Lung (tissue), 12 donors: Measurements from ENCODE around the gene MRPL42. TPM values are rescaled to one million over a fixed set of nuclear protein-coding genes. Genes with fewer than 3 reads are reported as not detected.

ENCODE experiments used
- ATAC-seq: fragments of 200-7000 bp; cut with Tn5 transposase; one replicate; pipeline ENCODE4 v1.9.1; 2020; ENCODE audit warnings: moderate number of reproducible peaks; ENCODE audit not compliant: insufficient read depth, low FRiP score
- DNase-seq, 3 donors: peaks; one replicate each; pipeline ENCODE4 v3.0.0-alpha.2; 2013 to 2017
- H3K27ac ChIP-seq, 2 donors: one replicate each; pipeline ENCODE4 v1.5.1; 2013; ENCODE audit warnings: mild to moderate bottlenecking in 2 of 2, moderate library complexity in 2 of 2, control low read depth in 1 of 2, inconsistent platforms in 1 of 2, low read depth in 1 of 2, low read length in 1 of 2
- H3K27me3 ChIP-seq, 3 donors: one replicate each; pipeline ENCODE4 v1.5.1; 2013; ENCODE audit warnings: low read length in 2 of 3; ENCODE audit not compliant: control insufficient read depth in 3 of 3, insufficient read depth in 3 of 3
- H3K36me3 ChIP-seq, 4 donors: one replicate each; pipeline ENCODE4 v1.5.1; 2013; ENCODE audit warnings: low read length in 4 of 4, mild to moderate bottlenecking in 1 of 4, moderate library complexity in 1 of 4; ENCODE audit not compliant: control insufficient read depth in 4 of 4, insufficient read depth in 4 of 4
- H3K4me1 ChIP-seq, 5 donors: one replicate each; pipeline ENCODE4 v1.5.1; 2013; ENCODE audit warnings: low read length in 5 of 5, mild to moderate bottlenecking in 2 of 5, moderate library complexity in 1 of 5; ENCODE audit not compliant: control insufficient read depth in 5 of 5, insufficient read depth in 5 of 5
- H3K4me3 ChIP-seq: one replicate; pipeline ENCODE4 v1.5.1; 2013; ENCODE audit warnings: mild to moderate bottlenecking, control low read depth, moderate library complexity
- H3K9ac ChIP-seq, 2 donors: one replicate each; pipeline ENCODE4 v1.5.1; 2013; ENCODE audit warnings: low read length in 2 of 2, control low read depth in 1 of 2; ENCODE audit not compliant: insufficient read depth in 1 of 2
- H3K9me3 ChIP-seq, 4 donors: one replicate each; pipeline ENCODE4 v1.5.1; 2013; ENCODE audit warnings: low read length in 3 of 4, mild to moderate bottlenecking in 1 of 4, moderate library complexity in 1 of 4; ENCODE audit not compliant: control insufficient read depth in 4 of 4, insufficient read depth in 3 of 4
- WGBS, 2 donors: extraction: QIAGEN DNeasy Blood & Tissue Kit; methylation state at CpG; one replicate each; pipeline ENCODE4 v1.1.7; 2013; 5-methylcytosine and 5-hydroxymethylcytosine counted together
- polyA plus RNA-seq, 2 donors: library from polyadenylated mRNA; stranded (reverse); fragments of 200-250 nt; gene quantifications; one replicate each; pipeline ENCODE4 v1.2.1, GENCODE V29; 2013
- total RNA-seq, 2 donors: library from RNA; depleted of rRNA in 1 of 2; stranded (reverse); fragments of >200 nt in 1 of 2; gene quantifications; one replicate each; pipeline ENCODE4 v1.2.1, GENCODE V29; 2014 to 2021
- TF ChIP-seq, protein P1 (sequence below): IDR thresholded peaks from 2 replicates; pipeline ENCODE4 v1.5.1; 2012; ENCODE audit warnings: mild to moderate bottlenecking; ENCODE audit errors: control extremely low read depth, extremely low read depth
- donor health status: control.
- donor health status: control.
- donor health status: Bipolar disorder and iron deficiency.
- donor health status: healthy.
- donor health status: DM: yes; HTN: yes; CAD: no.

MRPL42 gene
- total and polyA plus RNA-seq, 4 donors, result 27.5 to 65.7 (median 43.6) TPM

DNA sequence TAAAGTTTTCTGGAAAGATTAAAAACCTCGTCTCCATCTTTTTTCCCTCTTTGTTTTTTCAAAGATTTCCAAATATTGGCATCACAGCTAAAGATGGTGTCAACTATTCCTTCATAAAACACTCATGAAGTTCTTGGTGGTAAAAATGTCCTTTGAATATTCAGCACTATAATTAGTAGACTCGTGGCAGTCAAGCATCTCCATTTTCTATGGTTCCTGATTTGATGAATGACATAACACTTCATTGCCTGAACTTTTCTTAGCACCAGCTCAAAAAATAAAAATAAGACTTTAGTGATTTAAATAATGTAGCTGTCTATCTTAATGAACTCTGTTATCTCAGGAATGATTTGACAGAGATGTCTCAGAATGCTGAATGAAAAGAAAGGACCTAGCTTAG lies 45.3 kb upstream of the MRPL42 start:
- TF ChIP-seq, protein P1, sequence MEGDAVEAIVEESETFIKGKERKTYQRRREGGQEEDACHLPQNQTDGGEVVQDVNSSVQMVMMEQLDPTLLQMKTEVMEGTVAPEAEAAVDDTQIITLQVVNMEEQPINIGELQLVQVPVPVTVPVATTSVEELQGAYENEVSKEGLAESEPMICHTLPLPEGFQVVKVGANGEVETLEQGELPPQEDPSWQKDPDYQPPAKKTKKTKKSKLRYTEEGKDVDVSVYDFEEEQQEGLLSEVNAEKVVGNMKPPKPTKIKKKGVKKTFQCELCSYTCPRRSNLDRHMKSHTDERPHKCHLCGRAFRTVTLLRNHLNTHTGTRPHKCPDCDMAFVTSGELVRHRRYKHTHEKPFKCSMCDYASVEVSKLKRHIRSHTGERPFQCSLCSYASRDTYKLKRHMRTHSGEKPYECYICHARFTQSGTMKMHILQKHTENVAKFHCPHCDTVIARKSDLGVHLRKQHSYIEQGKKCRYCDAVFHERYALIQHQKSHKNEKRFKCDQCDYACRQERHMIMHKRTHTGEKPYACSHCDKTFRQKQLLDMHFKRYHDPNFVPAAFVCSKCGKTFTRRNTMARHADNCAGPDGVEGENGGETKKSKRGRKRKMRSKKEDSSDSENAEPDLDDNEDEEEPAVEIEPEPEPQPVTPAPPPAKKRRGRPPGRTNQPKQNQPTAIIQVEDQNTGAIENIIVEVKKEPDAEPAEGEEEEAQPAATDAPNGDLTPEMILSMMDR, result no peak
- Histone ChIP-seq H3K36me3 (no peaks in the 10 kb centered on the region), H3K27ac (no peak overlapping the region), H3K27me3 (no peaks in the 10 kb centered on the region), H3K9ac (no peak overlapping the region), H3K4me1 (peaks cover 4 to 47% (median 29%) of the 10 kb centered on the region in 5 donors), H3K9me3 (no peaks in the 10 kb centered on the region), H3K4me3 (no peak overlapping the region)
- ATAC-seq (no peak), DNase-seq (no peak)
- WGBS, 2 donors, result 41 to 55% methylated on average over 2 of the region's 2 CpGs

DNA sequence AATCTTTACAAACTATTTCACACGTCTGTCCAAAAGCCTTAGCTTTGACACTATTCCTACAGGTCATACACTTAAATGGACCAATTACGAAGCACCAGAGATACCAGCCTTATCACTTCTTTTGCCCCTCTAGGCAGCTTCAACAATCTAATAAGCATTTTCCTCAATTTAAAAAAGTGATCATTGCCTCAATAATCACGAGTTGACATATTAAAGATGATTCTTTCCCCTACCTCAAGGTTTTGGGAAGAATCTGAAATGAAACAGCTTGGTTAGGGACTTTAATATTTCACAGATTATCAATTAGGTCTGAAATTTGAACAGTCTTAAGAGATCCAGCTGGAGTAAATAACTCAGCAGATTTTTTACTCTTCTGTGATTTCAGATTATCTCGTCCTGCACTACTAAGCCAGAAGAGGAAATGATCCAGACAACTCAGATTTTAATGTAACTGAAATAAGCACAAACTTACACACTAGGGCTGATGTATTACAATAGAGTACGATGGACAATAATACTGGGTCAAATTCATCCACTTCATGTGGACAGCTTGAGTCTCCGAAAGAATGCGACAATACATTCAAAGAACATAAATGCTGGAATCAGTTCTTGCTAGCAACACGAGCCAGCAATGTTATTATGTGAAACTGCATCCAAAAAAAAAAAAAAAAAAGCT lies 41.4 kb upstream of the MRPL42 start:
- Histone ChIP-seq H3K27me3 (no peaks in the 10 kb centered on the region), H3K9ac (peak overlapping the region in 1 of 2 donors; percentile 40), H3K36me3 (no peaks in the 10 kb centered on the region), H3K4me3 (no peak overlapping the region), H3K4me1 (peaks cover 6 to 64% (median 36%) of the 10 kb centered on the region in 5 donors), H3K9me3 (no peaks in the 10 kb centered on the region), H3K27ac (peak overlapping the region in 1 of 2 donors; percentile 21)
- ATAC-seq, result no peak
- 58 to 59% methylated on average over 8 of the region's 8 CpGs for WGBS, 2 donors
- TF ChIP-seq, protein P1, result no peak
- peak in 2 of 3 donors; percentile 80 to 83 for DNase-seq

DNA sequence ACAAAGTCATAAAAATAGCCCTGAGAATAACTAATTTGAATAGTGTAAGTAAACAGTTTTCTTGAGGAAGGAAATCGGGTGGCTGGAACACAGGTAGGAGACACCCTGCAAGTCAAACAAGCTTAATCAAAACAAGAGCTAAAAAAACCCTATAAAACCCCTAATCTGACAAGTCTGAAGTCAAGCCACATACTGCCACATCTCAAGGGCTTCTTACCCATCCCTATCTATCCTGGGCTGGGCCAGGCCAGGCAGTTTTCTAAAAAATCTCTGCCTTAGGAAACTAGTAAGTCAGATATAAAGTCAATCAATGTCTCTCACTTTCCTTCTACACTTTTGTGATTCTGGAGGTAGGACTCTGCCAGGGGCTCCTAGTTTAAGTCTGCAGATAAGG lies 40.9 kb upstream of the MRPL42 start:
- 31 to 59% methylated on average over 1 of the region's 1 CpG for WGBS, 2 donors
- peak overlapping the region in 1 of 2 donors; percentile 9 for H3K27ac ChIP-seq
- no peak for DNase-seq
- no peaks in the 10 kb centered on the region for H3K36me3 ChIP-seq
- no peak overlapping the region for H3K4me3 ChIP-seq
- no peak for ATAC-seq
- TF ChIP-seq, protein P1, result no peak
- H3K27me3 ChIP-seq, result no peaks in the 10 kb centered on the region
- H3K9me3 ChIP-seq, result no peaks in the 10 kb centered on the region
- H3K9ac ChIP-seq, result peak overlapping the region in 1 of 2 donors; percentile 50
- H3K4me1 ChIP-seq, result peaks cover 6 to 65% (median 36%) of the 10 kb centered on the region in 5 donors
